Neural progenitor cell (in vitro differentiated cells): ENCODE data around the gene CACUL1.

Source experiments
- EZH2phosphoT487 ChIP-seq: fragments of 200-600 bp; sonication (generic); IDR thresholded peaks from 2 replicates; pipeline ENCODE4 v1.6.1; 2017; ENCODE audit warnings: antibody characterized with exemption
- TF ChIP-seq, protein P1 (sequence below): fragments of 200-600 bp; sonication (generic); IDR thresholded peaks from 2 replicates; pipeline ENCODE4 v1.5.1; 2017; ENCODE audit warnings: antibody characterized with exemption, mild to moderate bottlenecking

DNA sequence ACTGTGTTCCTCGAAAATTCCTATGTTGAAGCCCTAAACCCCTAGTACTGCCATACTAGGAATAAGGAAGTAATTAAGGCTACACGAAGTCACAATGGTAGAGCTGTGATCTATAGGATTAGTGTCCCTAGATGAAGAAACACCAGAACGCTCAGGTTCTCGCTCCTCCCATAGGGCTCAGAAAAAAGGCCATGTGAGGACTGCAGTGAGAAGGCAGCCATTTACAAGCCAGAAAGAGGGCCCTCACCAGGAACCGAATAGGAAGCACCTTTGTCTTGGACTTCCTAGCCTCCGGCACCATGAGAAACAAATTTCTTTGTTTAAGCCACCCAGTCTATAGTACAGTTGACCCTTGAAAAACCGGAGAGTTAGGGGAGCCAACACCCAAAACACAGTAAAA is 46.2 kb downstream of the CACUL1 start:
- TF ChIP-seq, protein P1, sequence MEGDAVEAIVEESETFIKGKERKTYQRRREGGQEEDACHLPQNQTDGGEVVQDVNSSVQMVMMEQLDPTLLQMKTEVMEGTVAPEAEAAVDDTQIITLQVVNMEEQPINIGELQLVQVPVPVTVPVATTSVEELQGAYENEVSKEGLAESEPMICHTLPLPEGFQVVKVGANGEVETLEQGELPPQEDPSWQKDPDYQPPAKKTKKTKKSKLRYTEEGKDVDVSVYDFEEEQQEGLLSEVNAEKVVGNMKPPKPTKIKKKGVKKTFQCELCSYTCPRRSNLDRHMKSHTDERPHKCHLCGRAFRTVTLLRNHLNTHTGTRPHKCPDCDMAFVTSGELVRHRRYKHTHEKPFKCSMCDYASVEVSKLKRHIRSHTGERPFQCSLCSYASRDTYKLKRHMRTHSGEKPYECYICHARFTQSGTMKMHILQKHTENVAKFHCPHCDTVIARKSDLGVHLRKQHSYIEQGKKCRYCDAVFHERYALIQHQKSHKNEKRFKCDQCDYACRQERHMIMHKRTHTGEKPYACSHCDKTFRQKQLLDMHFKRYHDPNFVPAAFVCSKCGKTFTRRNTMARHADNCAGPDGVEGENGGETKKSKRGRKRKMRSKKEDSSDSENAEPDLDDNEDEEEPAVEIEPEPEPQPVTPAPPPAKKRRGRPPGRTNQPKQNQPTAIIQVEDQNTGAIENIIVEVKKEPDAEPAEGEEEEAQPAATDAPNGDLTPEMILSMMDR = no peak
- no peak for TF ChIP-seq EZH2phosphoT487
